Measurements from ENCODE around the gene LPO. TPM values are rescaled to one million over a fixed set of nuclear protein-coding genes. Genes with fewer than 3 reads are reported as not detected.

LPO gene
- total RNA-seq, 1 donor from 2014 or later, result 0.27 TPM

DNA sequence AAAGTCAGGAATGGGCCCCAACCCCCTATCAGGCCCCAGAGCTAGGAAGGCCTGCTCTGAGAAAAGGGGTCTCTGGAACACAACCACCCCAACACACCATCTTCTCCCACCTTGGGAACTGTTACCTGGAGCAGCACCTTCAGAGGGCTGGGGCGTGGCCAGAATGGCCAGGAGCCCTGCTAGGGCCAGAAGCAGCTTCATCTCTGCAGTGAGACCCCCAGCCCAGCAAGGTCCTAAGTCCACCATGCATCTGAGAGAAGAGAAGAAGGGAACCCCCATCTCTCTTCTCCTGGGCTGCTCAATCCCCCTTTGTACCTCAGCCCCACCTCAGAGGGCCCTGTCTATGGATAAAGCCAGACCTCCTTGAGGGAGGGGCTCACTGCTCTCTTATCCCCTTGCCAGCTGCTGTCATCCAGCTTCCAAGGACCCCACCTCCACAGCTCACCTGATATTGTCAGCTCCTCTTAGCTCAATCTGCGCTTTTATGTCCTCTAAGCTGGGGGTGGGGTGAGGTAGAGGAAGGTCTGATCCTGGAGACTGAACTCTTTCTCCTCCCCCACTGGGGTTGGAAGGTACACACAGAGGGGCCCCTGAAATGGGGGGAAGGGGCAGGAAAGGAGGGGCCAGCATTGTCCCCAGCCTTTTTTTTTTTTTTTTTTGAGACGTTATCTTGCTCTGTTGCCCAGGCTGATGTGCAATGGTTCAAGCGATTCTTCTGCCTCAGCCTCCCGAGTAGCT is 42.3 kb downstream of the LPO start, which contains the start of gene MPO:
MPO (minus strand) TSS at position 456 of the 738 bp plus-strand sequence; CDS start at position 279, 177 bp downstream.
- Mint-ChIP-seq H3K36me3 (no peaks in the 10 kb centered on the region), H3K4me1 (no peaks in the 10 kb centered on the region), H3K27ac (no peak within 1 kb of the TSS), H3K27me3 (ENCODE audit: low read depth) (peaks cover 26% of the 10 kb centered on the region), H3K9me3 (no peaks in the 10 kb centered on the region), H3K4me3 (no peak within 1 kb of the TSS)
- TF ChIP-seq, protein P1, sequence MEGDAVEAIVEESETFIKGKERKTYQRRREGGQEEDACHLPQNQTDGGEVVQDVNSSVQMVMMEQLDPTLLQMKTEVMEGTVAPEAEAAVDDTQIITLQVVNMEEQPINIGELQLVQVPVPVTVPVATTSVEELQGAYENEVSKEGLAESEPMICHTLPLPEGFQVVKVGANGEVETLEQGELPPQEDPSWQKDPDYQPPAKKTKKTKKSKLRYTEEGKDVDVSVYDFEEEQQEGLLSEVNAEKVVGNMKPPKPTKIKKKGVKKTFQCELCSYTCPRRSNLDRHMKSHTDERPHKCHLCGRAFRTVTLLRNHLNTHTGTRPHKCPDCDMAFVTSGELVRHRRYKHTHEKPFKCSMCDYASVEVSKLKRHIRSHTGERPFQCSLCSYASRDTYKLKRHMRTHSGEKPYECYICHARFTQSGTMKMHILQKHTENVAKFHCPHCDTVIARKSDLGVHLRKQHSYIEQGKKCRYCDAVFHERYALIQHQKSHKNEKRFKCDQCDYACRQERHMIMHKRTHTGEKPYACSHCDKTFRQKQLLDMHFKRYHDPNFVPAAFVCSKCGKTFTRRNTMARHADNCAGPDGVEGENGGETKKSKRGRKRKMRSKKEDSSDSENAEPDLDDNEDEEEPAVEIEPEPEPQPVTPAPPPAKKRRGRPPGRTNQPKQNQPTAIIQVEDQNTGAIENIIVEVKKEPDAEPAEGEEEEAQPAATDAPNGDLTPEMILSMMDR (IDR thresholded peaks at IDR 0.05; ENCODE audit: unreplicated experiment), result no peak
- no peak for DNase-seq (ENCODE audit: low spot score in 2 of 2, unreplicated experiment in 2 of 2)

DNA sequence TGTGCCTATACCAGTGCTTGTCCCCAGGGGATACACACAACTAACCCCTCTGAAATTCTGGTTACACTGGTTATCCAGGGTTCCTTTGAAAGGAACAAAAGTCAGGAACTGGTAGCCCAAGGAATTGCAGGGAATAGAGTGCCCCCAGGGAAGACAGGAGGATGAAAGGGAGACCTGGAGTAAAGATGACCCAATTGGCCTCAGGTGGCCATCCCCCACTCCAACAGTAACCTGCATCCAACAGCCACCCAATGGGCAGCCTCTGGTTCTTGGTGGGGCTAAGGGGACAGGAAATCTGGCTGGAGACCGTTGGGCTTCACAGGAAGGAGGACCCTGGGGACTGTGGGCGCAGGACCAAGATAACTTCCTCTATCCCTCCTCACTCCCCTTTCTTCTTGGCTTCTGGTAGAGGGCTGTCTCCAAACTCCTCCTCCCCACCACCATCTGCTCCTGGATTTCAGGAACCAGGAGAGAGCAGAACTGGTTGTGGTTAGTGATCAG is 43.2 kb downstream of the LPO start:
- no peaks in the 10 kb centered on the region for H3K4me1 Mint-ChIP-seq
- no peaks in the 10 kb centered on the region for H3K9me3 Mint-ChIP-seq
- TF ChIP-seq, protein P1 (IDR thresholded peaks at IDR 0.05; ENCODE audit: unreplicated experiment), result no peak
- H3K27me3 Mint-ChIP-seq (ENCODE audit: low read depth), result peaks cover 23% of the 10 kb centered on the region
- no peak for DNase-seq (ENCODE audit: low spot score in 2 of 2, unreplicated experiment in 2 of 2)
- no peaks in the 10 kb centered on the region for H3K36me3 Mint-ChIP-seq
- H3K4me3 Mint-ChIP-seq, result no peak overlapping the region
- no peak overlapping the region for H3K27ac Mint-ChIP-seq

DNA sequence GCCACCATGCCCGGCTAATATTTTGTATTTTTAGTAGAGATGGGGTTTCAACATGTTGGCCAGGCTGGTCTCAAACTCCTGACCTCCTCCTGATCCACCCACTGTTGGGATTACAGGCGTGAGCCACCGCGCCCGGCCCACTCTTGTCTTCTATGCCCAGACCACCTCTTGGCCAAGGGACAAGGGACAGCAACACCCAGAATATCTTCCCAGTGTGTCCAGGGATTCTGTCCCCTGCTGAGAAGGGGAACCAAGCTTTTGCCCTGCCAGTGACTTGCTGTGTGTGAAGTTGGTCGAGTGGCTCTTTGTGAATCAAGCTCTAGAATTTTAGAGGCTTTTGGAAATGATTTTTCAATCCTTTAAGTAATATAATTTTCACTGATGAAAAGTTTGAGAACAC is 44.1 kb downstream of the LPO start:
- no peak overlapping the region for H3K27ac Mint-ChIP-seq
- no peak overlapping the region for H3K4me3 Mint-ChIP-seq
- no peaks in the 10 kb centered on the region for H3K4me1 Mint-ChIP-seq
- peaks cover 23% of the 10 kb centered on the region for H3K27me3 Mint-ChIP-seq (ENCODE audit: low read depth)
- H3K36me3 Mint-ChIP-seq, result no peaks in the 10 kb centered on the region
- DNase-seq (ENCODE audit: low spot score in 2 of 2, unreplicated experiment in 2 of 2), result no peak
- TF ChIP-seq, protein P1 (IDR thresholded peaks at IDR 0.05; ENCODE audit: unreplicated experiment), result no peak
- no peaks in the 10 kb centered on the region for H3K9me3 Mint-ChIP-seq

DNA sequence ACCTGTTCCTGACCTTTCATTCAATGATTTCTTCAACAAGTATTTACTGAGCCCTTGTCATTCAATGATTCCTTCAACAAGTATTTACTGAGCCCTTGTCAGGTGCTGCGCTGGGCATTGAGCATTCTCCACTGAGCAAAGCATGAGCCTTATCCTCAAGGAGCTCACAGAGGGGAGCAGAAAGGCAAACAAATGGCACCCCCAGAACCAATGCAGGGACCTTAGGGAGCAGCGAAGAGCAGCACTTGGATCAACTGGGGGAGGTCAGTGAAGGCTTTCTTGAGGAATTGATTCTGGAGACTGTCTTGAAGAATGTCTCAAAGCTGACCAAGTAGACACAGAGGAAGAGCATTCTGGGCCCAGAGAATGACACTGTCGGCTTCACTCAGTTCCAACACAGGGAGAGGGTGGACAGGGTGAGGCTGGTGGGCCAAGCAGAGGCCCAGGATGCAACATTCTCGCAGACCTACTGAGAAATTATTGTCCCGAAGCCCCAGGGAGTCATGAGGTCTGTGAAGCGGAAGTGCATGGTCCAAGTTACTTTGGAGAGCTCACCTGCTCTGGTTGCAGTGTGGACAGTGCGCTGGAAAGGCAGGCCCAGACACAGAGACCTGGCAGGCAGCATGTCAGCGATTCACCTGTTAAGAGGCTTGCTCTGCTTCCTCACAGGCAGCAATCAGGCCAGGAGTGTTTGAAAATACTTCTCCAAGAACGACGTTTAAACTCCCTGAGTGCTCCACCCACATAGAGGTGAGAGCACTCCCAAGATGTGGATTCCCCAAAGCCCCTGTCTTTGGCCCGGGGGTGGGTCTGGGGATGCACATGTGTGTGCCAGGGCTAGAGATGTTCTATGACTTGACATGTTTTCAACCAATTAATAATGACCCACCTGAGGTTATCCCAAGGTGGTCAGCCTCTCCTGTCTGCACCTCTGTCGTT is 45.6 kb downstream of the LPO start:
- Mint-ChIP-seq H3K4me3 (no peak overlapping the region), H3K27ac (no peak overlapping the region), H3K9me3 (no peaks in the 10 kb centered on the region), H3K27me3 (ENCODE audit: low read depth) (peaks cover 18% of the 10 kb centered on the region), H3K36me3 (no peaks in the 10 kb centered on the region), H3K4me1 (no peaks in the 10 kb centered on the region)
- DNase-seq (ENCODE audit: low spot score in 2 of 2, unreplicated experiment in 2 of 2), result no peak
- TF ChIP-seq, protein P1 (IDR thresholded peaks at IDR 0.05; ENCODE audit: unreplicated experiment), result no peak

DNA sequence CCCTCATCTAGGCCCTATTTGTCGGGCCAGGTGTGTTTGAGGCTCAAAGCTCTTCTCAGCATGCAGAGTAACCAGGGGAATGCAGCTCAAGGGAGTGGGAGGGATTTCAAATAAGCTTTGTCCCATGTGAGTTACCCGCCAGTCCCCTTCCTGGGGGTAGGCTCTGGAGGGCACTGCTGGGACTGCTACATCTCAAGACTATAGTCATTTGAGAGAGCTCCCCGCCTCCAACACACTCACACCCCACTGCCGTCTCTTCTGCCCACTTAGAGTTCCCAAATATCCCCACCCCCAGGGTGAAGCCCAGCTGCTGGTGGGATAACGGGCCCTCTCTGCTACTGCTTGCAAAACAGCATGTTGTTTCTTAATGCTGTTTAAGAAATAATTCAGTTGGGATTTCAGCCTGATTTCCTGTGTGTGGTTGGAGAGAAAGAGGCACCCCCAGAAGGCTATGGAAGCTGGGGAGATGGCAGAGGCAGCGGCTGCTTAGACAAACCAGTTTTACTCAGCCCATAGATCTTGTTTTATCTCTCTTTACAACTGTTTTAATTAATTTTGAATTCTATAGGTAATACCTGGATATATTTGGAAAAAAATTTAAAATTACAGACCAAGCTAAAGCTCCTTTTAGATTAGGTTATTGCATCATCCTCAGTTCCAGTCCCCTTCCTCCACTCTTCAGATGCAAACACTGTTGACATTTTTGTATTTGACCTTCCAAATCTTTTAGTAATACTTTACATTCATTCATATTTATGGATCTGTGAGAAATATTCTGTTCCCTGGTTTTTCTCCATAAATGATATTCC is 46.4 kb downstream of the LPO start:
- H3K27me3 Mint-ChIP-seq (ENCODE audit: low read depth), result peaks cover 19% of the 10 kb centered on the region
- H3K27ac Mint-ChIP-seq, result no peak overlapping the region

More for the DNA sequence above, 46.4 kb downstream of the LPO start:
- no peaks in the 10 kb centered on the region for H3K36me3 Mint-ChIP-seq
- DNase-seq (ENCODE audit: low spot score in 2 of 2, unreplicated experiment in 2 of 2), result no peak
- H3K9me3 Mint-ChIP-seq, result no peaks in the 10 kb centered on the region
- no peak overlapping the region for H3K4me3 Mint-ChIP-seq
- TF ChIP-seq, protein P1 (IDR thresholded peaks at IDR 0.05; ENCODE audit: unreplicated experiment), result no peak
- peaks cover 1% of the 10 kb centered on the region for H3K4me1 Mint-ChIP-seq
